Islet precursor cell (in vitro differentiated cells): ENCODE data around the gene ALK.

Experiments
- DNase-seq: peaks from one replicate; pipeline ENCODE4 v3.0.0-alpha.2; 2018

Gene ALK

GRCh38 chr2:29443151-29443550 lies 478.2 kb downstream of the ALK start:
- no peak for DNase-seq

DNA sequence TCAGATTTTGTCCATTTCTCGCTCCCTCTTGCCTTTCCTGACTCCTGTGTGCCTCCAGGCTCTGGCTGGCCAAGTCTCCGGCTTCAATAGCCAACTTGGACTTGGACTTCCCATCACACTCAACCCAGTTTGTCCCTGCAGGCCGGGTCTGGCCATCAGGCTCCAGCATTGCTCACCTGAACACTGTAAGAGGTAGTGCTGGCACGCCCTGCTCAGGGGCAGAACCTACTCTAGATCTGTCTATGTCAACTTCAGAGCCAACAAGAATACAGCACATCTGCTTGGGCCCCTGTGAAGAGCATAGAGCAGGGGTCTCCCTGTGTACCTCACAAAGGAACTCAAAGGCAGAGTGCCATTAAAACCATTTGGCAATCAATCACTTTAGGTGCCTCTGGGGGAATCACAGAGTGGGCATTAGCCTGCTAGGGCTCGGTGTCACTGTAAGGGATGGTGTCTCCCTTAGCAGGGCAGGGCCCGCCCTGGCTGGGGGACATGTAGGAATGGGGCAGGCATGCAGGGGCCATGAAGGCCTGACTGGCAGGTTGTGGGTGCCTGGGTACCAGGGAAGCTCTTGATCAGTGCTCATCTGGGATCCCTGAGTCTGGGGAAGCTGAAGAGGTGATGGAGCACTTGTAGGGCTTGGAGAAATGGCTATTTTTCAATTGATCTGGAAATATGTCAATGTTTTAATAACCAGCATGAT lies 480.3 kb downstream of the ALK start:
- no peak for DNase-seq

GRCh38 chr2:29433920-29434319 lies 487.5 kb downstream of the ALK start:
- DNase-seq, result no peak

DNA sequence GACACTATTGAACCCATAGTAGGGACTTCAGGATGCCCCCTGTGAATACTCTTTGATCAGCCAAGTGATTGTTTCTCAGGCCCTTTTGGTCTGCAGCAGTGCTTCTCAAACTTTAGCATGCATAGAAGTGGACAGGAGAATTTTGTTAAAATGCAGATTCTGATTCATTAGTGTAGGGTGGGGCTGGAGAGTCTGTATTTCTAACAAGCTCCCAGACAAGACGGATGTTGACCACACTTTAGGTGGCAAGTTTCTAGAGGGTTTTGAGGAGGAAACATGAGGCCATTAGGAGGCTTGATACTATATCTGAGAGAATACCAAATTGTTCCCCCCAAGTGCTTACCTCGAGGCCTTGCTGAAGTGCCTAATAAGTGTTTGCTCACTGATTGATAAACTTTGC lies 488.3 kb downstream of the ALK start:
- DNase-seq, result no peak

- no peak for DNase-seq
Measured at GRCh38 chr2:29431485-29431884, 489.9 kb downstream of the ALK start.

DNA sequence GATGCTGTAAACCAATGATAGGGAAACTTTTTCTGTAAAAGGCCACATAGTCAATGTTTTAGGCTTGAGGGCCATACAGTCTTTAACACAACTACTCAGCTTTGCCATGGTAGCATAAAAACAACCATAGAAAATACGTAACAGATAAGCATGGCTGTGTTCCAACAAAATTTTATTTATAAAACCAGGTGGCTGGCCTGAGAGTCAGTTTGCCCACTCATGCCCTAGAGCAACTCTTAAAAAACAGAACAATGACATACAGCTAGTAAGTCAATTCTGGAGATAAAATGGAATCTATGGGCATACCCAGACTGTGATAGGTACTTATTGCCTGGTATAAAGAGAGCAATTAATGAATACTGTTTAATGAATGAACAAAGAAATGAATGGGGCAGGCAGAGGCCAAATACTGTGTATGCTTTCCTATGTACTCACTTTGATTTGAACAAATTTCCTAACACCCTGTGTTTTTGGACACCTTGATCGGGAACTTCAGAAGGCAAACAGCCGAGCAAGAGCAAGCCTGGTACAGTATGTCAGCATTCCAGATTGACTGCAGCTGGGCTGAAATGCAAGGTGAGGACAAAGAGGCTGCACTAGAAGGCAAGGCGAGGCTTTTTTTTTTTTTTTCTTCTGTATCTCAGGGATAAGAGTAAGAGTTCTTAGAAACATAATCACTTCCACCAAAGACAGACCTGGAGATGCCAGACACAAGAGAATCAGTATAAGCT lies 490.8 kb downstream of the ALK start:
- no peak for DNase-seq

- no peak for DNase-seq
Measured at GRCh38 chr2:29426354-29426753, 495.0 kb downstream of the ALK start.

- no peak for DNase-seq
Measured at GRCh38 chr2:29425866-29426265, 495.5 kb downstream of the ALK start.

DNA sequence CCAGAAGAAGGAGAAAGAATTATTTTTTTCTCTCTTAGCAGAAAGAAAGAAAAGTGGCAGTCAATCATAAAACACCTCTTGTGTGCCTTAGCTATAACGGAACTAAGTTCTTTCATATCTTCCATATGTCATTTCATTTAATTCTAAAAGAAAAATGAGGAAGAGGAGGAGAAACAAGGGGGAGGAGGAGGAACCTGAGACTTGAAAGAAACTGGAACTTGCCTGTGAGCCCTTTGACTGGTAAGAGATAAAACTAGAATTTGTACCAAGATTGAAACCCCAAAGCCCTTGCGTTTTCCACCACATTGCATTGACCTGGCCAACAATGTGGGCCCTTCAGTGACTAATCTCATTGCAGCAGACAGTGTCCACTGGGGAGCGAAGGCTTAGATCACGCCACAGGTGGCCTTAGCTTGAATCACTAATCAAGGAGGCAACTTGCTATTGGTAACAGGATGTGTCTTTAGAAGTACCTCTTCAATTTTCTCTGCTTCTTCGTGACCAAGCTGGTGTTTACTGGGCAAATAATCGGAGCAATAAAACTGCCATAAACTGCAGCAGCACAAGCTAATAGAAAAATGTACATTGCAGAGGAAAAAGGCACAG lies 498.2 kb downstream of the ALK start:
- no peak for DNase-seq

GRCh38 chr2:29420999-29421782 lies 500.2 kb downstream of the ALK start:
- DNase-seq, result peak; percentile 63

DNA sequence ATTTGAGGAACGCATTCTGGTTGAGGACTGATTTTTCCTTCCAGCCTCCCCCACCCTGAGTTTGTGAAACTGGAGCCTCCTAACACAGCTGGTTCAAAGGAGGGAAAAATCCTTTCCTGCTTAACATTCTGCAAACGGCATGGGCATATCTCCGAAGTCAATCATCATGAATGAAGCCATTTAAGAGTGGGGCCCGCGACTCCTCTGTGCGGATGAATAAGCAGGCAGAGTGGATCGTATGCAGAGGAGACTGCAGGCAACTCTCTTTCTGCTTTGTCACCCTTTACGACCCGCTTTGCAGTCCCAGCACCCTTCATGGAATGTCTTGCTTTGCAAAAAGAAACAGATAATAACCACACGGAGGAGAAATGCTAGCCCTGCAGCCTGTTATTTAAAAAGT lies 500.9 kb downstream of the ALK start:
- peak; percentile 63 for DNase-seq

DNA sequence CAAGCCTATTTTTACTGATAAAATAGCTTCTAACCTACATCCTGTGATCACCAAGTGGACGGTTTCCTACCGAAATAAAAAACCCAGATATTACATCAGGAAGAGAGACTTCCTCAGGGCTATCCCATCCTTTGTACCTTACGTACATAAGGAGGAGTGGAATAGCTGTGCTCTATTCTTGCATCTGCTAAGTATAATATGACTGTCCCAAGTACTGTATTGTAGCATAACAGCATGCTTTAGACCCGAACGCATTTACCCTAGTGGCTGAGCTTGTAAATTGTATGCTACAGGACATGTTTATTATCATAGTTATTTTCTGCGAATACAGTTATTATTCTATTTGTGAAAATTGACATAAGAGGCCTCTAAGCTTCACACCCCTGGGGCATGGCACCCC lies 503.8 kb downstream of the ALK start:
- DNase-seq, result no peak

GRCh38 chr2:29412197-29412925 lies 509.0 kb downstream of the ALK start:
- no peak for DNase-seq

DNA sequence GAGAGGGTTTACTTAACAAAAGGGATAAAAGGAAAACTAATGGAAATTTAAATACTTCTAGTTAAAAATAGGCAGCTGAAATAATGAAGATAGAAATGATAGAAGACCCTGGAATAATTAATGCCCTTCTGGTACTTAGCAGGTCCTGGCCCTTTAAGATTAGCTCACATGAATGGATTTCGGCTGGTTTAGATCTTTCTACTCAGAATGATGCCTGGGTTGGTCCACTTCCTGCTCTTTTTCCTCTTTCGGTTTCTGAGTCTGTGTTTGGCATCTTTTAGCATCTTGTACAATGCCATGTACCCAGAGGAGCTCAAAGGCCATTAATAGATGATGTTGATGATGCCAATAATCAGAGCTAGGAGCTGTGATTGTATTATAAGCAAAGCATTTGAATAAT lies 515.7 kb downstream of the ALK start:
- no peak for DNase-seq

- DNase-seq, result no peak
Measured at GRCh38 chr2:29405266-29405665, 516.1 kb downstream of the ALK start.

- peak; percentile 70 for DNase-seq
Measured at GRCh38 chr2:29401994-29402393, 519.4 kb downstream of the ALK start.

DNA sequence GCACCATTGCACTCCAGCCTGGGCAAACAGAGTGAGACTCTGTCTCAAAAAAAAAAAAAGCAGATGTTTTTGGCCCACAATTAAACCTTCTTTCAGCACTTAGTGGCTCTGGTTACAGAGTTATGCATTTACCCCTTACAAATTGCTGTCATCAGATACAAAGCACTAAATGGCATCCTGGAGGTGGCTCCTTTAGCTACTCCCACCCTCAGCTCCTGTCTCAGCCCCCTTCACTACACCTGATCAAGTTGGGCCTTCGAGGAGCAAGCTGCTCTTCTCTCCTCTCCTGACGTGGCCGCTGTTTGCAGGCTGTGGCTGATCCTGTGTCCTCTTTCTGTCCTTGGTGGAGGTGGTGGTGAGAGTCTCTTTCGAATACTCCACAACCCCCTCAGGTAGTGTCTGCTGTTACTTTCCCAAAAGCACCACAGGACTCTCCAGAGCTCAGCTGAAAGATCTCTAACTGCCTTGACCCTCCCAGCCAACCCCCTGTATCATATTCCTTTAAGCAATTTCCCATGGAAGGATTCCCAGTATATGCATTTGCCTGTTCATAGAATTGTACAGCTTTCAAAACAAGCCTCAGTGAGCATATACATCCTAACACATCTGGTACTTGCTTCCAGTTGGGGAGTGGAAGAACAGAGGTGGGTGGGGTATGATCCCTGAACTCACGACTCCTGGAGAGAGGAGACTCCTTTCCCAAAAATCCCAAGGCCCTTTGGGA lies 520.3 kb downstream of the ALK start:
- DNase-seq, result no peak

- peak; percentile 65 for DNase-seq
Measured at GRCh38 chr2:29398384-29399237, 522.8 kb downstream of the ALK start.

GRCh38 chr2:29397713-29398112 lies 523.7 kb downstream of the ALK start:
- no peak for DNase-seq

DNA sequence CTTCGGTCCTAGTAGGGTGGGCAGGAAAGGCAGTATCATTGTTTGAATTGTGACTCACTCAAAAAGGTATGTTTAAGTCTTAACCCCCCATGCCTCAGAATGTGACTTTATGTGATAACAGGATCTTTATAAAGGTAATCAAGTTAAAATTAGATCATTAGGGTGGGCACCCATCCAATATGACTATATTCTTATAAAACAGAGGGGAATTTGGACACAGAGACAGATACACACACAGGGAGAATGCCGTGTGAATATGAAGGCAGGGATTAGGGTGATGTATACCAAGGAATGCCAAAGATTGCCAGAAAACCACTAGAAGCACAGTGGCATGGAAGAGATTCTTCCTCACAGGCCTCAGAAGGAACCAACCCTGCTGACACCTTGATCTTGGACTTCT lies 524.3 kb downstream of the ALK start:
- DNase-seq, result no peak

GRCh38 chr2:29394981-29395350 lies 526.4 kb downstream of the ALK start:
- no peak for DNase-seq
